Left hindlimb (tissue), 1 donor: ENCODE measurements around the gene DRD1.
"Not testable (repeated sequence)": the region's sequence is repeated elsewhere in the genome, so short reads cannot be mapped to it uniquely, and the experiment has no call there.

Experiments used
- DNase-seq: peaks from one replicate; pipeline ENCODE4 v3.0.0-alpha.2; 2018

DRD1 gene

GRCh38 chr5:175467983-175468690 lies 24.2 kb upstream of the DRD1 start:
- DNase-seq = no peak

DNA sequence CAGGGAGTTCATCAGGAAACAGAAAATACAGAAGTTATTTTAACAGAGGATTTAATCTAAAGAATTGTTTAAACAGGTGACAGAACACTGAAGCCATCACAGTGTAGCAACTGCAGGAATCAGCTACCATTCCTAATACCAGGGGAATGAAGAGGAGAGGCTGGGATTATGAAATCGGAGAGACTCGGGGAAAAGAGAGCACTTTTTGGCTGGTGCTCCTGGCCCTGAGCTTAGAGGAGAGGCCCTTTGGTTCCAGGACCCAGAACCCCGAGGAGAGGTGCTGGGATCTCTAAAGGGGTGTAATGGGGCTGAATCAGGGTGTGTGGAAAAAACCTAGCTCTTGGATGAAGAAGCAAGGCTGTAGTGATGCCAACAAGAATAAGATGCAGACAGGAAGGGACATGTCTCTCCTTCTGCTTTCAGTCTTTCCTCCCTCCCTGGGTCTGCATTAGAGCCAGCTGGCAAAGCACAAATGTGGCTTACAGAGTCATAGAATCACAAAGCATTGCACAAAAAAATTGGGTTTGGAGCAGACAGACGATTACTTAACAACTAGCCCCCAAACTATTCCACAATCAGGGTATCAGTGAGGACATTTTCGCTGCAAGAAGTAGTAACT lies 22.8 kb upstream of the DRD1 start:
- peak; percentile 59 for DNase-seq

- DNase-seq = no peak
Measured at GRCh38 chr5:175465282-175465681, 21.3 kb upstream of the DRD1 start.

DNA sequence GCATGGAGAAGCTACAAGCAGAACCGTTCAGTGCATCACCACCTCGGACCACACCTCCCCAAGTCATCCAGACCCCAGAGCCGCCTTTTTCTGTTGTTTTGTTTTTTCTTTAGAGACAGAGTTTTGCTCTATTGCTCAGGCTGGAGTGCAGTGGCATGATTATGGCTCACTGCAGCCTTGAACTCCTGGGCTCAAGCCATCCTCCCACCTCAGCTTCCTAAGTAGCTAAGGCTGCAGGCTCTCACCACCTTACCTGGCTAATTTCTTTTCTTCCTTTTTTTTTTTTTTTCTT lies 20.9 kb upstream of the DRD1 start:
- DNase-seq = no peak

DNA sequence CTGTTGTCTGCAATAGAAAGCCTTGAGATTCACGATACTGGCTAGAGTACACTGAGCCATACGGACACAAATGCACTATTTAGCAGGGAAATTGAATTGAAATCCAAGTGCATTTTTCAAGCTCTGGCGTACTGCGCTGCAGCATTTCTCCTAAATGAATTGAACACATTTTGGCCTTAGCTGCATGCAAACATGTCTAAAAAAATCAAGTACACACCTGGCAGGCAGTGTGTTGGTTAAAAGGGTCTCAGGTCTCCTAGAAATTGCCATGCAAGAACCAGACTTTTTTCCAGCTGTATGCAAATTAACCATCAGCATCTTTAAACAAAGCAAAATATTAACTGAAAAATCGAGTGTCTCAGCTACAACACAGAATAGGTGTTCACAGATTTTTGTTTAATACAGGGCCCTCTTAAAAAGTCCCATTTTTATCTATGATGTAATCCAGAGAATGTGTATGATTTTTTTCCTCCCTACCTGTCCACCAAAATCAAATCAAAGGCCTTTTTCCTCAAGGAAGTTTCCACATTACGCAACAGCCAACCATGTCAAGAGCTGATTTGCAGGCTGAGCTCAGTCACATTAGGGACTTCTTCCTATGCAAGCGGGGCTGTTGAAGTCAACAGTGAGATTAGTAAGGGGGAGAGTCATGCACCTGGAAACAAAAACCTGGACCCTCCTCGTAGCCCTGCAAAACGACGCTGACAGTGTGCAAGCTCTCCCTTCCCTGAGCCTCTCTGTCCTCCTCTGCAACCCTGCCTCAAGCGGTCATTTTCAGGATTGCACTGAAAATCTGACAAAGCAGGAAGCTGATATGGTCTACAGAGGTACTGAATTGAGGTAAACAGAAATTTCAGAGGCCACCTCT lies 20.3 kb upstream of the DRD1 start:
- no peak for DNase-seq

- no peak for DNase-seq
Measured at GRCh38 chr5:175463641-175464040, 19.7 kb upstream of the DRD1 start.

- no peak for DNase-seq
Measured at GRCh38 chr5:175461370-175461769, 17.4 kb upstream of the DRD1 start.

GRCh38 chr5:175460552-175460951 lies 16.6 kb upstream of the DRD1 start:
- DNase-seq = no peak

- no peak for DNase-seq
Measured at GRCh38 chr5:175460126-175460525, 16.1 kb upstream of the DRD1 start.

GRCh38 chr5:175457466-175457865 lies 13.5 kb upstream of the DRD1 start:
- no peak for DNase-seq

GRCh38 chr5:175456105-175456742 lies 12.2 kb upstream of the DRD1 start:
- no peak for DNase-seq

GRCh38 chr5:175454338-175454737 lies 10.4 kb upstream of the DRD1 start:
- not testable (repeated sequence) for DNase-seq

- DNase-seq = no peak
Measured at GRCh38 chr5:175452166-175452565, 8.2 kb upstream of the DRD1 start.

- no peak for DNase-seq
Measured at GRCh38 chr5:175448276-175448675, 4.3 kb upstream of the DRD1 start.

DNA sequence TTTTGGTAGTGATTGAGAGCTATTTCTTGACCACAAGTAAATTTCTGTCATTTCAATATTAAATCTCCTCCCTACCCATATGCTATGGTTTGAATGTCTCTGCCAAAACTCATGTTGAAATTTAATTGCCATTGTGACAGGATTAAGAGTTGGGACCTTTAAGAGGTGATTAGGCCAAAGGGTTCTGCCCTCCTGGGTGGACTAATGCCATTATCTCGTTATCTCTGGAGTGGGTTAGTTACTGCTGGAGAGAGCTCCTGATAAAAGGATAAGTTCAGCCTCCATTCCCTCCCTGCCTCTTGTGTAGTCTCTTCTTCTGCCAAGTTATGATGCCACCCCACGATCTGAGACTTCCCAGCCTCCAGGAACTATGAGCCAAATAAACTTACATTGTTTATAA lies 3.6 kb upstream of the DRD1 start:
- DNase-seq = no peak

DNA sequence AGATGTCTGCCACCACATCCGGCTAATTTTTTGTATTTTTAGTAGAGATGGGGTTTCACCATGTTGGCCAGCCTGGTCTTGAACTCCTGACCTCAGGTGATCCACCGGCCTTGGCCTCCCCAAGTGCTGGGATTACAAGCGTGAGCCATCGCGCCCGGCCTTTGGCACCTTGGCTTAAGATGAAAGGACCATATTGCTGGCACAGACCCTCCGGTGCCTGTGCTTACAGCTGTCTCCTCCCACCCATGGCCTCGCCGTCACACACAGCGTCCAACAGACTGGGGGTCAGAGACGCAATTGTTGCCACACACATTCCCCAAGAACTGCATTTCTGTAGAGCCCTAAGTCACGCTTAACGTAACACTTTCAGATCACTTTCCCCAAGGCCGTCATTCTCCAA lies 2.4 kb upstream of the DRD1 start:
- DNase-seq = not testable (repeated sequence)

- DNase-seq = no peak
Measured at GRCh38 chr5:175444905-175445456, 999 bp upstream of the DRD1 start.

DNA sequence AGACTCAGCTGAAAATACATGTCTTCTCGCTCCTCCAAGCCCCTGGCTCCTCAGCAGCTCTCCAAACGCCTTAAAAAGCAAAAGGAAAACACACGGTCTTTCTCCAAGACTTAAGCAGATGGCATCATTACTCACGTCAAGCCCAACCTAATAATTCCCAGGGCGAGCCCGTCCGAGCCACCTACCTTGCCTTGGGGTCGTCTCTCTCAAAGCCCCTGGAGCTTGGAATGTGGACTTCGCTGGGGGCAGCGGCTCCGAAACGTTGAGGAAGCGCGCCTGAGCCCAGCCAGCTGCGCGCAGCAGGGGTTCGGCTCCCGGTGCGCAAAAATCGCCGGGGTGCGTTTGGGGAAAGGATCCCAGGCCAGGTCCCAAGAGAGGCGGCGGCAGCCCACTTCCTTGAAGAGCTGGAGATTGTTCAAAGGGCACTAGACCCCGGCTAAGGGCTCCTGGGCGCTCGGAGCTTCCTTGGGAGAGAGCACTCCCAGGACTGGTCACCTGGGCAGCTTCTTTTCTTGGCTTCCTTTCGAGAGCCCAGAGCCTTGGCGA lies 395 bp downstream of the DRD1 start:
- no peak for DNase-seq

DNA sequence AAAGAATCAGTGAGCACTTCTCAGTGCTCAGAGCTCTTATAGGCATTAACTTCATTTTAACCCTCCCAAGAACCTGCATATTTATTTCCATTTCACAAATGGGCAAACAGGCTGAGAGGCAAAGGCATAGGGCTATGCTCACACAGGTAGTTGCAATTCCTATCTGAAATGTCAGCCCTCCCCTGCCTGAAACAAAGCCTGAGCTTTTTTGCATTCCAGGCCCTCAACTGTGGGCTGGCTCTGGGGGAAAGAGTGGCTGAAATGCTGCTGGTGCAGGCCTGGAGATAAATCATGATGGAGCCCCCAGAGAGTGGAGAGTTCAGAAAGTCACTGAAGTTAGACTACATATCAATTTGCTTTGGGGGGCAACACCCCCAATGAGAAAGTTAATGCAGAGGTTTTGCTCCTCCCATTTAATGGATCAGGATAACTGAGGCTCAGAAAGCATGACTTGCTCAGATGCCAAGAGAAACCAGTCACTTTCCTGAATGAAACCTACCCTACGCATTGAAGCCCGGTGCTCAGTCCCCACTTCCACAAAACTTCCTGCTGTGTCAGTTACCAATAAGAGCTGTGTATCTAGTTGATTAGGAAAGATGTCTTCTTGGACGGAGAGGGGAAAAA lies 5.6 kb downstream of the DRD1 start:
- DNase-seq = no peak

- no peak for DNase-seq
Measured at GRCh38 chr5:175436359-175436758, 7.6 kb downstream of the DRD1 start.

- no peak for DNase-seq
Measured at GRCh38 chr5:175434800-175435199, 9.2 kb downstream of the DRD1 start.

DNA sequence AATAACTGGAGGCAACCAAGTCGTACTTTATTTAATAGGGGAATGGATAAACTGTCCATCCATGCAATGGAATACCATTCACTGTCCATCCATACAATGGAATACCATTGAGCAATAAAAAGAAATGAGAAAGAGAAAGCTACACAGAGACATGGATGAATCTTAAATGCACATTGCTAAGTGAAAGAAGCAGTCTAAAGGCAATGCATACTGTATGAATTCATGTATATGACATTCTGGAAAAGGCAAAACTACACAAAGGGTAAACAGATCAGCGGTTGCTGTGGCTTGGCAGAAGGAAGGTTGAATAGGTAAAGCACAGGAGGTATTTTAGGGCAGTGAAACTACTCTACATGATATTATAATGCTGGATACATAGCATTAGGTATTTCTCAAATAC lies 16.2 kb downstream of the DRD1 start:
- no peak for DNase-seq

- DNase-seq = not testable (repeated sequence)
Measured at GRCh38 chr5:175424594-175424993, 19.4 kb downstream of the DRD1 start.
